Ovary (tissue), 3 donors: Measurements from ENCODE around the gene APBA2.

Source experiments
- CTCF ChIP-seq, 3 donors: fragments of 450-650 bp in 2 of 3; fragments of 200-600 bp in 1 of 3; IDR thresholded peaks; one replicate each; pipeline versions ENCODE4 v1.5.1 to v1.8.0; 2016 to 2022; ENCODE audit warnings: antibody characterized with exemption in 3 of 3, mild to moderate bottlenecking in 1 of 3
- EP300 ChIP-seq: sonication (generic); formaldehyde crosslinking; IDR thresholded peaks from one replicate; pipeline ENCODE4 v1.6.1; 2017; ENCODE audit warnings: antibody characterized with exemption
- POLR2A ChIP-seq: fragments of 450-650 bp; IDR thresholded peaks from one replicate; pipeline ENCODE4 v1.6.1; 2017; ENCODE audit warnings: antibody characterized with exemption, mild to moderate bottlenecking, moderate library complexity
- donor health status: DM: no; HTN: no; CAD: no.

GRCh38 chr15:29104566-29104880, 218.7 kb downstream of the APBA2 start:
- TF ChIP-seq CTCF (IDR thresholded peaks at IDR 0.05) (no peak), EP300 (no peak), POLR2A (no peak)
